Nephron (organoid): ENCODE data around the gene ATP11A.

Experiments used
- H3K27ac Mint-ChIP-seq, 3 experiments: 2 replicates each; pipeline ENCODE4 v1.8.0; 2020; ENCODE audit warnings: mixed read lengths in 3 of 3, mild to moderate bottlenecking in 2 of 3, moderate library complexity in 1 of 3
- H3K27me3 Mint-ChIP-seq: 2 replicates; pipeline ENCODE4 v1.8.0; 2021; ENCODE audit warnings: low read depth, mild to moderate bottlenecking, moderate library complexity, mixed read lengths
- H3K36me3 Mint-ChIP-seq: 2 replicates; pipeline ENCODE4 v1.8.0; 2020; ENCODE audit warnings: low read depth, mixed read lengths
- H3K4me1 Mint-ChIP-seq: 2 replicates; pipeline ENCODE4 v1.8.0; 2020; ENCODE audit warnings: mixed read lengths
- H3K4me3 Mint-ChIP-seq, 3 experiments: 2 replicates each; pipeline ENCODE4 v1.8.0; 2020; ENCODE audit warnings: mild to moderate bottlenecking in 3 of 3, mixed read lengths in 3 of 3, moderate library complexity in 2 of 3
- H3K9me3 Mint-ChIP-seq: 2 replicates; pipeline ENCODE4 v1.8.0; 2020; ENCODE audit warnings: mixed read lengths
- CTCF ChIP-seq, 3 experiments: fragments of 200-600 bp; sonication (generic); IDR thresholded peaks; one replicate each; pipeline ENCODE4 v1.5.0; 2021; ENCODE audit warnings: antibody characterized with exemption in 3 of 3; ENCODE audit not compliant: unreplicated experiment in 3 of 3

The ATP11A gene

GRCh38 chr13:112900691-112901091, 210.9 kb downstream of the ATP11A start:
- peaks cover 4% of the 10 kb centered on the region for H3K9me3 Mint-ChIP-seq
- H3K4me3 Mint-ChIP-seq = no peak overlapping the region
- H3K36me3 Mint-ChIP-seq = peaks cover 24% of the 10 kb centered on the region
- TF ChIP-seq CTCF (IDR thresholded peaks at IDR 0.05; ENCODE audit: unreplicated experiment in 3 of 3) = no peak
- H3K27me3 Mint-ChIP-seq = peaks cover 57% of the 10 kb centered on the region
- H3K4me1 Mint-ChIP-seq = peaks cover 19% of the 10 kb centered on the region
- H3K27ac Mint-ChIP-seq = no peak overlapping the region

GRCh38 chr13:112902101-112902651, 212.3 kb downstream of the ATP11A start:
- peak overlapping the region; percentile 47 to 62 (median 51) for H3K27ac Mint-ChIP-seq
- no peak overlapping the region for H3K4me3 Mint-ChIP-seq
- H3K36me3 Mint-ChIP-seq = peaks cover 33% of the 10 kb centered on the region
- H3K27me3 Mint-ChIP-seq = peaks cover 57% of the 10 kb centered on the region
- H3K9me3 Mint-ChIP-seq = peaks cover 4% of the 10 kb centered on the region
- no peak for TF ChIP-seq CTCF (IDR thresholded peaks at IDR 0.05; ENCODE audit: unreplicated experiment in 3 of 3)
- H3K4me1 Mint-ChIP-seq = peaks cover 19% of the 10 kb centered on the region

- no peak for TF ChIP-seq CTCF (IDR thresholded peaks at IDR 0.05; ENCODE audit: unreplicated experiment in 3 of 3)
- peak overlapping the region in 2 of 3 experiments; percentile 51 to 62 for H3K27ac Mint-ChIP-seq
- H3K9me3 Mint-ChIP-seq = peaks cover 4% of the 10 kb centered on the region
- H3K4me3 Mint-ChIP-seq = no peak overlapping the region
- H3K36me3 Mint-ChIP-seq = peaks cover 37% of the 10 kb centered on the region
- H3K4me1 Mint-ChIP-seq = peaks cover 19% of the 10 kb centered on the region
- peaks cover 57% of the 10 kb centered on the region for H3K27me3 Mint-ChIP-seq
Measured at GRCh38 chr13:112902669-112903068, 212.8 kb downstream of the ATP11A start.

GRCh38 chr13:112903071-112903577, 213.3 kb downstream of the ATP11A start:
- Mint-ChIP-seq H3K27ac (peak overlapping the region in 1 of 3 experiments; percentile 28), H3K4me3 (no peak overlapping the region), H3K36me3 (peaks cover 39% of the 10 kb centered on the region), H3K4me1 (peaks cover 19% of the 10 kb centered on the region), H3K27me3 (peaks cover 61% of the 10 kb centered on the region), H3K9me3 (peaks cover 4% of the 10 kb centered on the region)
- no peak for TF ChIP-seq CTCF (IDR thresholded peaks at IDR 0.05; ENCODE audit: unreplicated experiment in 3 of 3)

- Mint-ChIP-seq H3K27ac (peak overlapping the region in 1 of 3 experiments; percentile 28), H3K4me3 (no peak overlapping the region)
- TF ChIP-seq CTCF (IDR thresholded peaks at IDR 0.05; ENCODE audit: unreplicated experiment in 3 of 3) = no peak
Measured at GRCh38 chr13:112903606-112904195, 213.9 kb downstream of the ATP11A start.

More at GRCh38 chr13:112903606-112904195, 213.9 kb downstream of the ATP11A start:
- peaks cover 60% of the 10 kb centered on the region for H3K27me3 Mint-ChIP-seq
- H3K9me3 Mint-ChIP-seq = peaks cover 4% of the 10 kb centered on the region
- H3K4me1 Mint-ChIP-seq = peaks cover 19% of the 10 kb centered on the region
- peaks cover 39% of the 10 kb centered on the region for H3K36me3 Mint-ChIP-seq
